HepG2 (cell line): ENCODE measurements around the gene LEMD1. TPM values are rescaled to one million over a fixed set of nuclear protein-coding genes. Genes with fewer than 3 reads are reported as not detected.
A peak's percentile ranks its signal among the peaks of the same experiment; 100 is the strongest.

Experiments used
- ATF3 ChIP-seq: sonication (generic); formaldehyde crosslinking; IDR thresholded peaks from 2 replicates; pipeline ENCODE4 v1.4.0; 2020; ENCODE audit warnings: missing genetic modification reagents
- BCLAF1 ChIP-seq: fragments of 450-650 bp; IDR thresholded peaks from 2 replicates; pipeline ENCODE4 v1.6.1; 2017; ENCODE audit warnings: mild to moderate bottlenecking
- FOXM1 ChIP-seq: sonication (generic); formaldehyde crosslinking; IDR thresholded peaks from 2 replicates; pipeline ENCODE4 v1.5.0; 2020; ENCODE audit warnings: missing genetic modification reagents
- SKIL ChIP-seq: sonication (generic); formaldehyde crosslinking; IDR thresholded peaks from 2 replicates; pipeline ENCODE4 v1.8.0; 2022; ENCODE audit warnings: missing genetic modification reagents, mild to moderate bottlenecking, moderate library complexity, borderline replicate concordance
- YY1 ChIP-seq: IDR thresholded peaks from 2 replicates; pipeline ENCODE4 v1.6.1; 2011; ENCODE audit warnings: low read length, low read depth, moderate library complexity, mild to moderate bottlenecking; ENCODE audit not compliant: insufficient read depth, insufficient replicate concordance
- ZBTB38 ChIP-seq: sonication (generic); formaldehyde crosslinking; IDR thresholded peaks from 2 replicates; pipeline ENCODE4 v1.5.1; 2020; ENCODE audit warnings: mild to moderate bottlenecking, missing genetic modification reagents
- ZNF296 ChIP-seq: sonication (generic); formaldehyde crosslinking; conservative IDR thresholded peaks from 2 replicates; pipeline ENCODE4 v1.5.0; 2020; ENCODE audit warnings: mild to moderate bottlenecking, missing genetic modification reagents
- ZNF891 ChIP-seq: sonication (generic); formaldehyde crosslinking; IDR thresholded peaks from 2 replicates; pipeline ENCODE4 v1.5.0; 2020; ENCODE audit warnings: mild to moderate bottlenecking, missing genetic modification reagents
- polyA plus RNA-seq, 8 experiments: library from polyadenylated mRNA; depleted of rRNA in 3 of 8; stranded (reverse) in 7 of 8; unstranded in 1 of 8; fragments of >200 nt; fragmentation: Illumina TruSeq in 4 of 8; extraction: Trizol in 4 of 8; gene quantifications; 2 replicates each; pipeline versions ENCODE4 v1.2.1 to v1.2.3, GENCODE V29; 2011 to 2016; ENCODE audit warnings: low read depth in 4 of 8, missing spikeins in 1 of 8, mixed read lengths in 1 of 8; ENCODE audit not compliant: insufficient read depth in 1 of 8
- total RNA-seq, 5 experiments: library from RNA; depleted of rRNA; stranded (reverse); fragments of >200 nt; fragmentation: Illumina TruSeq; extraction: Trizol; gene quantifications; 2 replicates each; pipeline ENCODE4 v1.2.3, GENCODE V29; 2016; ENCODE audit warnings: low read depth in 1 of 5
- TF ChIP-seq, protein P1 (sequence below): sonication (generic); formaldehyde crosslinking; IDR thresholded peaks from 2 replicates; pipeline ENCODE4 v1.5.1; 2020; ENCODE audit warnings: mild to moderate bottlenecking, missing genetic modification reagents, moderate library complexity
- TF ChIP-seq, protein P2 (sequence below): sonication (generic); formaldehyde crosslinking; IDR thresholded peaks from 2 replicates; pipeline ENCODE4 v1.8.1; 2023; ENCODE audit warnings: missing genetic modification reagents, mild to moderate bottlenecking, borderline replicate concordance
- TF ChIP-seq, protein P3 (sequence below): sonication (generic); formaldehyde crosslinking; IDR thresholded peaks from 2 replicates; pipeline ENCODE4 v1.5.0; 2020; ENCODE audit warnings: missing genetic modification reagents

Gene LEMD1
- total and polyA plus RNA-seq, 2 of the 13 experiments (the other 11 are each of a cell fraction or from before 2014, with no cell fraction given): 1.4 to 2.3 TPM

DNA sequence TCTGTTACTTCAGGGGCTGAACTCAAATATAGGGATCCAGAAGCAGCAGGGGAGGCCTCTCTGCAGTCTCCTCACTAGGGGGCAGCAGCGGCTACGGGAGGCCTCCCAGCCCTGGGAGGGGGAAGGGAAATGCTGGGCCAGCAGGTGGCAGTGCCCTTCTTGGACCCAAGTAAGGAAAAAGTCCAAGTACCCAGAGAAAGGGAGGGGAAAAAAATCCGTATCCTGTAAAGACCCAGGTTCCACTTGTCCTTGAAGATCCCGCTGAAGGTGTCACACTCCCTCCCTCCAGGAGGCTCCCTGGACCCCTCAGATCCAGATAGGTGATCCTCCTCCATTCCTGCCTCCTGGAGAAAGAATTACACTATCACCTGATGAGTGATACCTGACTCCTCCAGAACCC is 86.2 kb downstream of the LEMD1 start (continued):
- TF ChIP-seq, protein P1, sequence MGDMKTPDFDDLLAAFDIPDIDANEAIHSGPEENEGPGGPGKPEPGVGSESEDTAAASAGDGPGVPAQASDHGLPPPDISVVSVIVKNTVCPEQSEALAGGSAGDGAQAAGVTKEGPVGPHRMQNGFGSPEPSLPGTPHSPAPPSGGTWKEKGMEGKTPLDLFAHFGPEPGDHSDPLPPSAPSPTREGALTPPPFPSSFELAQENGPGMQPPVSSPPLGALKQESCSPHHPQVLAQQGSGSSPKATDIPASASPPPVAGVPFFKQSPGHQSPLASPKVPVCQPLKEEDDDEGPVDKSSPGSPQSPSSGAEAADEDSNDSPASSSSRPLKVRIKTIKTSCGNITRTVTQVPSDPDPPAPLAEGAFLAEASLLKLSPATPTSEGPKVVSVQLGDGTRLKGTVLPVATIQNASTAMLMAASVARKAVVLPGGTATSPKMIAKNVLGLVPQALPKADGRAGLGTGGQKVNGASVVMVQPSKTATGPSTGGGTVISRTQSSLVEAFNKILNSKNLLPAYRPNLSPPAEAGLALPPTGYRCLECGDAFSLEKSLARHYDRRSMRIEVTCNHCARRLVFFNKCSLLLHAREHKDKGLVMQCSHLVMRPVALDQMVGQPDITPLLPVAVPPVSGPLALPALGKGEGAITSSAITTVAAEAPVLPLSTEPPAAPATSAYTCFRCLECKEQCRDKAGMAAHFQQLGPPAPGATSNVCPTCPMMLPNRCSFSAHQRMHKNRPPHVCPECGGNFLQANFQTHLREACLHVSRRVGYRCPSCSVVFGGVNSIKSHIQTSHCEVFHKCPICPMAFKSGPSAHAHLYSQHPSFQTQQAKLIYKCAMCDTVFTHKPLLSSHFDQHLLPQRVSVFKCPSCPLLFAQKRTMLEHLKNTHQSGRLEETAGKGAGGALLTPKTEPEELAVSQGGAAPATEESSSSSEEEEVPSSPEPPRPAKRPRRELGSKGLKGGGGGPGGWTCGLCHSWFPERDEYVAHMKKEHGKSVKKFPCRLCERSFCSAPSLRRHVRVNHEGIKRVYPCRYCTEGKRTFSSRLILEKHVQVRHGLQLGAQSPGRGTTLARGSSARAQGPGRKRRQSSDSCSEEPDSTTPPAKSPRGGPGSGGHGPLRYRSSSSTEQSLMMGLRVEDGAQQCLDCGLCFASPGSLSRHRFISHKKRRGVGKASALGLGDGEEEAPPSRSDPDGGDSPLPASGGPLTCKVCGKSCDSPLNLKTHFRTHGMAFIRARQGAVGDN (CRISPR knock-in tag): peak; percentile 15; the same call in 1 of the 2 replicates
- TF ChIP-seq BCLAF1 (no peak), ZBTB38 (CRISPR knock-in tag) (no peak), ATF3 (0 out of 2 replicates have a peak, but pooled peaks have one; percentile 21), YY1 (no peak), ZNF296 (CRISPR knock-in tag) (no peak), FOXM1 (no peak), ZNF891 (no peak), SKIL (no peak)
- TF ChIP-seq, protein P2, sequence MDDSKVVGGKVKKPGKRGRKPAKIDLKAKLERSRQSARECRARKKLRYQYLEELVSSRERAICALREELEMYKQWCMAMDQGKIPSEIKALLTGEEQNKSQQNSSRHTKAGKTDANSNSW: no peak
- TF ChIP-seq, protein P3, sequence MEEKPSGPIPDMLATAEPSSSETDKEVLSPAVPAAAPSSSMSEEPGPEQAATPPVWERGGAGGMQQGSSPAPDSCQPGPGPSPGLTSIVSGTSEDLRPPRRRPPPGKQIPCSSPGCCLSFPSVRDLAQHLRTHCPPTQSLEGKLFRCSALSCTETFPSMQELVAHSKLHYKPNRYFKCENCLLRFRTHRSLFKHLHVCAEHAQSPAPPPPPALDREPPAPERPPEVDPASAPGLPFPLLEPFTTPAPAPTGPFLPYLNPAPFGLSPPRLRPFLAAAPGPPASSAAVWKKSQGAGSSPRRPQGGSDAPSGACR (CRISPR knock-in tag): no peak
